Psoas muscle (tissue), 8 donors: ENCODE data around the gene RIMS1. TPM values are rescaled to one million over a fixed set of nuclear protein-coding genes. Genes with fewer than 3 reads are reported as not detected.

ENCODE experiments used
- ATAC-seq, 4 donors: fragments of 200-7000 bp; cut with Tn5 transposase; one replicate each; pipeline ENCODE4 v1.9.1; 2020; ENCODE audit warnings: moderate library complexity in 3 of 4, mild to moderate bottlenecking in 2 of 4
- DNase-seq, 2 donors: peaks; one replicate each; pipeline ENCODE4 v3.0.0-alpha.2; 2020
- H3K27ac ChIP-seq: fragments of 200-600 bp; one replicate; pipeline ENCODE4 v1.8.0; 2022
- H3K27me3 ChIP-seq, 3 donors: fragments of 200-600 bp in 1 of 3; one replicate each; pipeline versions ENCODE4 v1.6.1 to v1.8.0; 2013 to 2022; ENCODE audit warnings: low read length in 2 of 3, mild to moderate bottlenecking in 2 of 3, moderate library complexity in 1 of 3; ENCODE audit not compliant: insufficient read depth in 3 of 3
- H3K36me3 ChIP-seq, 2 donors: fragments of 200-600 bp in 1 of 2; one replicate each; pipeline versions ENCODE4 v1.6.1 to v1.8.0; 2013 to 2022; ENCODE audit warnings: low read depth in 1 of 2, mild to moderate bottlenecking in 1 of 2, moderate library complexity in 1 of 2; ENCODE audit not compliant: insufficient read depth in 1 of 2
- H3K4me1 ChIP-seq: fragments of 200-600 bp; one replicate; pipeline ENCODE4 v1.8.0; 2022
- H3K4me3 ChIP-seq: fragments of 200-600 bp; one replicate; pipeline ENCODE4 v1.8.0; 2022; ENCODE audit warnings: mild to moderate bottlenecking
- H3K9me3 ChIP-seq: fragments of 200-600 bp; one replicate; pipeline ENCODE4 v1.8.0; 2022
- WGBS, 3 donors: extraction: QIAGEN DNeasy Blood & Tissue Kit; methylation state at CpG; one replicate each; pipeline versions ENCODE4 v1.1.6 to v1.1.7; 2013; 5-methylcytosine and 5-hydroxymethylcytosine counted together
- intact Hi-C, 2 donors: fragments of 100-400 bp; cut with DNase I; formaldehyde crosslinking; loops; one replicate each; pipeline versions ENCODE4 v1.11.0 to v1.14.2; 2022
- polyA plus RNA-seq, 3 donors: library from polyadenylated mRNA; stranded (reverse); fragments of 200-250 nt; gene quantifications; one replicate each; pipeline ENCODE4 v1.2.3, GENCODE V29; 2013
- total RNA-seq, 4 donors: library from RNA; stranded (reverse); fragmentation: NEBNext Ultra II Directional in 2 of 4; extraction: Animal tissue kit (Norgen Biotek cat#: 25700) in 2 of 4; gene quantifications; one replicate each; pipeline versions ENCODE4 v1.2.1 to v1.2.4, GENCODE V29; 2021 to 2023
- TF ChIP-seq, protein P1 (sequence below): fragments of 200-600 bp; IDR thresholded peaks from one replicate; pipeline ENCODE4 v1.8.0; 2022; ENCODE audit warnings: antibody characterized with exemption
- donor health status: healthy with polysubstance abuse.
- donor health status: DM: no; HTN: no; CAD: no; lungs with moderate emphysema.
- donor health status: Bipolar disorder and iron deficiency.
- donor health status: healthy.
- donor health status: DM: yes; HTN: yes; CAD: no.
- donor health status: DM: no; HTN: no; CAD: no.
- donor health status: DM: no; HTN: no; CAD: no.
- donor health status: DM: yes; HTN: yes; CAD: no.

Gene RIMS1
- total and polyA plus RNA-seq, 7 donors: 0.03 to 2.0 (median 0.22) TPM

DNA sequence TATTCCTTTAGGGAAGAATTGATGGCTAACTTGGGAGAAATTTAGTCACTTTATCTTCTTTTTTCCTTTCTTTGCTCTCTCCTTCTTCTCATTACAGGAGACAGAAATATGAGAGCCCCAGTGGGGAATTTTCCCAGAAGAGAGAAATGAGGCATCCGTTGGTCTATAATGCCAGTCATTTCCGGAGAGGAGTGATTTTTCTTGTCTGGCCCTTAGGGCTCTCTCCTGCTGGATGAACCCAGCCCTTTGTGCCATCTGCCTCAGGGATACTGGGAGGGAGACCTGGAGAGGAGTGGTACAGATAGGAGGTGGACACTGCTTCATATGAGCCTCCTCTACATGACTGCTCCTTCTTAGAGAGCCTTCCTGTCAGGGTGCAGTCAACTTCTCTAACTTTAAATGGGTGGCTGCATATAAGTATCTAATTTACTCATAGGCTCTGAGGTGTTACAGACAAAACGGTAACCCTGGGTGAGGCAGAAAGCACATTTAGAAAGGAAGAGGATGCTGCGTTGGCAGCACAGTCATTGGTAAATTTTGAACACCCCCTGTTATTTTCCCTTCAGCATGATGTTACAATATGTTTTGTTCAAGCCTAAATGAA lies 21.9 kb downstream of the RIMS1 start:
- no peaks in the 10 kb centered on the region for H3K36me3 ChIP-seq
- TF ChIP-seq, protein P1, sequence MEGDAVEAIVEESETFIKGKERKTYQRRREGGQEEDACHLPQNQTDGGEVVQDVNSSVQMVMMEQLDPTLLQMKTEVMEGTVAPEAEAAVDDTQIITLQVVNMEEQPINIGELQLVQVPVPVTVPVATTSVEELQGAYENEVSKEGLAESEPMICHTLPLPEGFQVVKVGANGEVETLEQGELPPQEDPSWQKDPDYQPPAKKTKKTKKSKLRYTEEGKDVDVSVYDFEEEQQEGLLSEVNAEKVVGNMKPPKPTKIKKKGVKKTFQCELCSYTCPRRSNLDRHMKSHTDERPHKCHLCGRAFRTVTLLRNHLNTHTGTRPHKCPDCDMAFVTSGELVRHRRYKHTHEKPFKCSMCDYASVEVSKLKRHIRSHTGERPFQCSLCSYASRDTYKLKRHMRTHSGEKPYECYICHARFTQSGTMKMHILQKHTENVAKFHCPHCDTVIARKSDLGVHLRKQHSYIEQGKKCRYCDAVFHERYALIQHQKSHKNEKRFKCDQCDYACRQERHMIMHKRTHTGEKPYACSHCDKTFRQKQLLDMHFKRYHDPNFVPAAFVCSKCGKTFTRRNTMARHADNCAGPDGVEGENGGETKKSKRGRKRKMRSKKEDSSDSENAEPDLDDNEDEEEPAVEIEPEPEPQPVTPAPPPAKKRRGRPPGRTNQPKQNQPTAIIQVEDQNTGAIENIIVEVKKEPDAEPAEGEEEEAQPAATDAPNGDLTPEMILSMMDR: no peak
- no peak overlapping the region for H3K4me3 ChIP-seq
- DNase-seq (no peak), ATAC-seq (no peak)
- H3K27ac ChIP-seq: no peak overlapping the region
- H3K4me1 ChIP-seq: no peaks in the 10 kb centered on the region
- intact Hi-C loops: no loop called here
- no peaks in the 10 kb centered on the region for H3K27me3 ChIP-seq
- H3K9me3 ChIP-seq: no peaks in the 10 kb centered on the region
- WGBS, 3 donors: 61 to 67% (median 65%) methylated on average over 4 of the region's 4 CpGs

DNA sequence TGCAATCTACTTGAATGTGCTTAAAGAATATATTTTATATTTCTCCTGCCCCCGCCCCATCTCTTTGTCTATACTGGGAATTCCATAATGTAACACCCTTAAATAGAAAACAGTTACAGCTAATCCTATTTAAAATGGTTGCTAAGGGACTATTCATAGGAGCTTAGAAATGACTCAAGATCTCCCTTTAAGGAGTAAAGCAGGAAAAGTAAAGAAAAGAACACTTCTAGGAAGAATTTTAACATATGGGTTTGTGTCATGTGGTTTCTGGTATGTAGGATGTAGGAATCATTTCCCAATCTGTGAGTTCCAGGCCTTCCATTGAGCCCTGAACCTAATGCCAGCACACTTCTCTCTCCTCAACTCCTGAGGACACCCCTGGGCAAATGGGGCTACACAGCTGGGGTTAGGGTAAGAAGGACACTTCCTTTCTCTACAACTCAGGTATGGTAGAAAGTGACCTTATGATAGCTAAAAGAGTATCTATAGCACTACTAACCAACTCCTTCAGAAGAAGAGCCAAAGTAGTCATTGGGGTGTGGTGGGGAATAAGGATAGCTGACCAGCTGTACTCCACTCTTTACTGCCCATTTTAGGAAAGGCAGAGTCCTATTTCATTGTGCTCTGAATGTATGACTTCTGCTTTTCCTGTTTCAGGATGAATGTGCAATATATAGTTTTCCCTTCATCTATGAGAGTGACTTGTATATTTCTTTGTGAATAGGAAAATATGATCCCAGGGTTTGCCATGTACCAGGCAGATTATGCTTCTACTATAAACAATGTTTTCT lies 27.3 kb downstream of the RIMS1 start:
- WGBS, 3 donors: 88 to 95% (median 93%) methylated on average over 1 of the region's 1 CpG
- Histone ChIP-seq H3K27ac (no peak overlapping the region), H3K4me3 (no peak overlapping the region), H3K9me3 (no peaks in the 10 kb centered on the region), H3K27me3 (no peaks in the 10 kb centered on the region), H3K4me1 (no peaks in the 10 kb centered on the region), H3K36me3 (no peaks in the 10 kb centered on the region)
- intact Hi-C loops: no loop called here
- ATAC-seq (no peak), DNase-seq (no peak)
- TF ChIP-seq, protein P1: no peak

DNA sequence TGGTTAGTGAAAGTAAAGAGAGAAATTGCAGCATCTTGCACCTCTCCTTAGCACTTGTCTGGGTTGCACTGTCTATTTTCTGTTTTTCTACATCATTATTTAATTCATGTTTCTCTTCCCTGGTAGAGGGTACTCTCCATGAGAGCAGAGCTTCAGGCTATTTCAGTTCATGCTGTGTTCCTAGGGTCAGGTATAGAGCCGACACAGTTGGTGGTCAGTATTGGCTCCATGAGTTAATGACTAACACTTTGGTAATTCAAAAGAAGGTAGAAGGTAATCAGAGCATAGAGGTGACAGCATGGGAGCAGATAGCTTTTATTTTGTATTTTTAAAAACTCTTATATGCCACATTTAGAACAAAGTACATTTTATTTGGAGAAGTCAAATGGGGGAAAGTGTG lies 42.7 kb downstream of the RIMS1 start:
- Histone ChIP-seq H3K4me3 (no peak overlapping the region), H3K4me1 (no peaks in the 10 kb centered on the region), H3K27ac (no peak overlapping the region), H3K27me3 (no peaks in the 10 kb centered on the region), H3K36me3 (no peaks in the 10 kb centered on the region), H3K9me3 (no peaks in the 10 kb centered on the region)
- ATAC-seq (no peak), DNase-seq (no peak)
- TF ChIP-seq, protein P1: no peak
- intact Hi-C loops: no loop called here
- WGBS, 3 donors: 87 to 93% (median 89%) methylated on average over 1 of the region's 1 CpG

DNA sequence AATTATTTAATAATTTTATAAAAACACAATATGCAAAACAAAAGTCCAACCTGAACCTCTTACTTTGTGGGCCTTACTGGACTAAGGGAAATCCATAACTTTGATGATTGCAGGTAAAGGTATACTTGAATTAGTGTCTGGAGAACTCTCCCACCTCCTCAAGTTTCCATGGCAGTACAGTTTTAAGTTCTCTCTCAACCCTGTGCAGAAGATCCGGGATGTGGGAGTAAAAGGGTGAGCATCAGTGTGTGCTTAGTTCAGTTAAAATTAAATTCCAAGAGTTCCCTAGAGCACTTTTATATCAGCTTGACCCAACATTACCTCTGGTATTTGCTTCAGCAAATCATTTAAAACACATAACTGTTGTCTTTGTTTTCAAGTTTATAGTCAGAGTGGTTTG lies 47.5 kb downstream of the RIMS1 start:
- ATAC-seq (no peak), DNase-seq (no peak)
- Histone ChIP-seq H3K4me1 (no peaks in the 10 kb centered on the region), H3K4me3 (no peak overlapping the region), H3K36me3 (no peaks in the 10 kb centered on the region), H3K9me3 (no peaks in the 10 kb centered on the region), H3K27ac (no peak overlapping the region), H3K27me3 (no peaks in the 10 kb centered on the region)
- TF ChIP-seq, protein P1: no peak
- intact Hi-C loops: no loop called here
- WGBS, 3 donors: 74 to 81% (median 78%) methylated on average over 1 of the region's 1 CpG
